HepG2 (cell line): Measurements from ENCODE around the gene NGEF. TPM values are rescaled to one million over a fixed set of nuclear protein-coding genes. Genes with fewer than 3 reads are reported as not detected.
A peak's percentile ranks its signal among the peaks of the same experiment; 100 is the strongest.

Source experiments
- ATF4 ChIP-seq, 2 experiments: fragments of 450-650 bp in 1 of 2; sonication (generic) in 1 of 2; formaldehyde crosslinking; IDR thresholded peaks; 2 replicates each; pipeline versions ENCODE4 v1.5.0 to v1.8.0; 2020 to 2022; ENCODE audit warnings: mild to moderate bottlenecking in 1 of 2, missing genetic modification reagents in 1 of 2
- ATF6 ChIP-seq: sonication (generic); formaldehyde crosslinking; conservative IDR thresholded peaks from 2 replicates; pipeline ENCODE4 v1.4.0; 2020; ENCODE audit warnings: missing genetic modification reagents
- BRF2 ChIP-seq: sonication (generic); formaldehyde crosslinking; IDR thresholded peaks from 2 replicates; pipeline ENCODE4 v1.8.1; 2022; ENCODE audit warnings: mild to moderate bottlenecking, missing genetic modification reagents
- CEBPZ ChIP-seq: IDR thresholded peaks from 2 replicates; pipeline ENCODE4 v1.6.1; 2012; ENCODE audit warnings: low read length, improper control_type of control experiment
- EZH2 ChIP-seq: conservative IDR thresholded peaks from 2 replicates; pipeline ENCODE4 v1.6.1; 2012; ENCODE audit warnings: mild to moderate bottlenecking, low read depth, low read length, moderate library complexity
- HINFP ChIP-seq: sonication (generic); formaldehyde crosslinking; IDR thresholded peaks from 2 replicates; pipeline ENCODE4 v1.4.0; 2020; ENCODE audit warnings: low read depth, mild to moderate bottlenecking, missing genetic modification reagents
- HOXD1 ChIP-seq: sonication (generic); formaldehyde crosslinking; IDR thresholded peaks from 2 replicates; pipeline ENCODE4 v1.5.0; 2020; ENCODE audit warnings: missing genetic modification reagents
- KMT2B ChIP-seq: IDR thresholded peaks from 2 replicates; pipeline ENCODE4 v1.6.1; 2016; ENCODE audit warnings: missing genetic modification reagents, missing compliant biosample characterization
- NFYC ChIP-seq: IDR thresholded peaks from 2 replicates; pipeline ENCODE4 v1.6.1; 2016; ENCODE audit warnings: missing genetic modification reagents, missing compliant biosample characterization
- ONECUT2 ChIP-seq: sonication (generic); formaldehyde crosslinking; IDR thresholded peaks from 2 replicates; pipeline ENCODE4 v1.4.0; 2020; ENCODE audit warnings: missing genetic modification reagents
- RFX5 ChIP-seq: IDR thresholded peaks from 2 replicates; pipeline ENCODE4 v1.6.1; 2011; ENCODE audit warnings: low read depth, low read length, improper control_type of control experiment
- SOX13 ChIP-seq, 3 experiments: fragments of 450-650 bp in 1 of 3; sonication (generic) in 1 of 3; formaldehyde crosslinking in 1 of 3; IDR thresholded peaks in 2 of 3; conservative IDR thresholded peaks in 1 of 3; 2 replicates each; pipeline versions ENCODE4 v1.5.0 to v1.6.1; 2016 to 2020; ENCODE audit warnings: antibody characterized with exemption in 1 of 3, mild to moderate bottlenecking in 1 of 3, missing compliant biosample characterization in 1 of 3, missing genetic modification reagents in 1 of 3, moderate library complexity in 1 of 3
- TEAD2 ChIP-seq: sonication (generic); formaldehyde crosslinking; IDR thresholded peaks from 2 replicates; pipeline ENCODE4 v1.9.0; 2021; ENCODE audit warnings: missing genetic modification reagents
- ZC3H4 ChIP-seq: sonication (generic); formaldehyde crosslinking; IDR thresholded peaks from 2 replicates; pipeline ENCODE4 v1.4.0; 2020; ENCODE audit warnings: missing genetic modification reagents, borderline replicate concordance
- ZNF138 ChIP-seq: sonication (generic); formaldehyde crosslinking; IDR thresholded peaks from 2 replicates; pipeline ENCODE4 v1.5.0; 2020; ENCODE audit warnings: mild to moderate bottlenecking, low read depth, missing genetic modification reagents
- ZNF546 ChIP-seq: sonication (generic); formaldehyde crosslinking; conservative IDR thresholded peaks from 2 replicates; pipeline ENCODE4 v1.8.1; 2023; ENCODE audit warnings: mild to moderate bottlenecking, missing genetic modification reagents
- ZNF577 ChIP-seq: sonication (generic); formaldehyde crosslinking; IDR thresholded peaks from 2 replicates; pipeline ENCODE4 v1.4.0; 2020; ENCODE audit warnings: mild to moderate bottlenecking, low read depth, missing genetic modification reagents, borderline replicate concordance
- ZNF670 ChIP-seq: sonication (generic); formaldehyde crosslinking; IDR thresholded peaks from 2 replicates; pipeline ENCODE4 v1.8.0; 2022; ENCODE audit warnings: mild to moderate bottlenecking, missing genetic modification reagents, borderline replicate concordance
- ZSCAN31 ChIP-seq: sonication (generic); formaldehyde crosslinking; IDR thresholded peaks from 2 replicates; pipeline ENCODE4 v1.5.0; 2020; ENCODE audit warnings: low read depth, mild to moderate bottlenecking, missing genetic modification reagents
- polyA plus RNA-seq, 8 experiments: library from polyadenylated mRNA; depleted of rRNA in 3 of 8; stranded (reverse) in 7 of 8; unstranded in 1 of 8; fragments of >200 nt; fragmentation: Illumina TruSeq in 4 of 8; extraction: Trizol in 4 of 8; gene quantifications; 2 replicates each; pipeline versions ENCODE4 v1.2.1 to v1.2.3, GENCODE V29; 2011 to 2016; ENCODE audit warnings: low read depth in 4 of 8, missing spikeins in 1 of 8, mixed read lengths in 1 of 8; ENCODE audit not compliant: insufficient read depth in 1 of 8
- total RNA-seq, 5 experiments: library from RNA; depleted of rRNA; stranded (reverse); fragments of >200 nt; fragmentation: Illumina TruSeq; extraction: Trizol; gene quantifications; 2 replicates each; pipeline ENCODE4 v1.2.3, GENCODE V29; 2016; ENCODE audit warnings: low read depth in 1 of 5

NGEF gene
- total and polyA plus RNA-seq, 2 of the 13 experiments (the other 11 are each of a cell fraction or from before 2014, with no cell fraction given), result 14.4 to 36.9 TPM

GRCh38 chr2:232876161-232876977, 136.7 kb downstream of the NGEF start (continued):
- TF ChIP-seq SOX13 (IDR thresholded peaks at IDR 0.05), result no peak
- 0 out of 4 replicates have a peak, but pooled peaks of 1 of the 2 experiments have one; percentile 2 for TF ChIP-seq SOX13 (CRISPR knock-in tag; conservative IDR thresholded peaks at IDR 0.05 in 1 of 2, IDR thresholded peaks at IDR 0.05 in 1 of 2)
- TF ChIP-seq RFX5, result no peak
- no peak for TF ChIP-seq ZNF577 (CRISPR knock-in tag)
- TF ChIP-seq ZNF546 (CRISPR knock-in tag), result no peak; the same call in 1 of the 2 replicates
- 0 out of 2 replicates have a peak, but pooled peaks have one; percentile 16 for TF ChIP-seq ZSCAN31
- no peak for TF ChIP-seq NFYC (CRISPR knock-in tag)
- no peak for TF ChIP-seq ZC3H4 (CRISPR knock-in tag)
- TF ChIP-seq EZH2, result no peak
- no peak for TF ChIP-seq BRF2 (CRISPR knock-in tag)
- no peak for TF ChIP-seq CEBPZ
- no peak for TF ChIP-seq ONECUT2
- TF ChIP-seq HOXD1 (CRISPR knock-in tag), result no peak
- no peak for TF ChIP-seq HINFP (CRISPR knock-in tag)
- TF ChIP-seq KMT2B (CRISPR knock-in tag), result 0 out of 2 replicates have a peak, but pooled peaks have one; percentile 8
- TF ChIP-seq ZNF670 (CRISPR knock-in tag), result no peak; the same call in 1 of the 2 replicates
- 0 out of 4 replicates have a peak, but pooled peaks of 1 of the 2 experiments have one; percentile 11 for TF ChIP-seq ATF4 (CRISPR knock-in tag; IDR thresholded peaks at IDR 0.05)
- no peak for TF ChIP-seq TEAD2 (CRISPR knock-in tag)
- no peak for TF ChIP-seq ATF6 (CRISPR knock-in tag)
- TF ChIP-seq ZNF138 (CRISPR knock-in tag), result peak; percentile 68
